Subcutaneous adipose tissue (tissue), 4 donors: ENCODE measurements around the gene MEF2A. TPM values are rescaled to one million over a fixed set of nuclear protein-coding genes. Genes with fewer than 3 reads are reported as not detected.

Source experiments
- total RNA-seq, 4 donors: library from RNA; depleted of rRNA; stranded (reverse); fragments of >200 nt; gene quantifications; one replicate each; pipeline ENCODE4 v1.1.0, GENCODE V29; 2016
- TF ChIP-seq, protein P1 (sequence below): fragments of 450-650 bp; IDR thresholded peaks from one replicate; pipeline ENCODE4 v1.5.1; 2016; ENCODE audit warnings: low read depth, mild to moderate bottlenecking, control low read depth, antibody characterized with exemption, moderate library complexity

MEF2A gene
- total RNA-seq, 4 donors from 2014 or later: 58.6 to 103 (median 71.0) TPM

DNA sequence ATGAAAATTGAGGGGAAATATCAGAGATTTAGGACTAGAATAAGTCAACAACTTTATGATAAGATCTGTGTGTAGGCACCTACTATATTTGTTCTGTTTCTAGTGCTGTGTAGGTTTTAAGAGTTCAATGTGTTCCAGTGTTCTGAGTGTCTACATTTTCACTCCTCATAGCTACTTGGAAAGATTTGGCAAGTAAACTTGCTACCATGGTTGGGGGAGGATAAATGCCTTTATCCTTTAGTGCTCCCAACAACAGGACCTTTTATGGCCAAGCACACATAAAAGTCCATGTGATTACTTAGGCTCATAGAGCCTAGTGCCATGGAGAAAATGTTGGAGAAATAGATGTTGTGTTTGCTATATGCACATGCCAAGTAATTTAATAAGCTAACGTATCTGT lies 103.5 kb downstream of the MEF2A start:
- TF ChIP-seq, protein P1, sequence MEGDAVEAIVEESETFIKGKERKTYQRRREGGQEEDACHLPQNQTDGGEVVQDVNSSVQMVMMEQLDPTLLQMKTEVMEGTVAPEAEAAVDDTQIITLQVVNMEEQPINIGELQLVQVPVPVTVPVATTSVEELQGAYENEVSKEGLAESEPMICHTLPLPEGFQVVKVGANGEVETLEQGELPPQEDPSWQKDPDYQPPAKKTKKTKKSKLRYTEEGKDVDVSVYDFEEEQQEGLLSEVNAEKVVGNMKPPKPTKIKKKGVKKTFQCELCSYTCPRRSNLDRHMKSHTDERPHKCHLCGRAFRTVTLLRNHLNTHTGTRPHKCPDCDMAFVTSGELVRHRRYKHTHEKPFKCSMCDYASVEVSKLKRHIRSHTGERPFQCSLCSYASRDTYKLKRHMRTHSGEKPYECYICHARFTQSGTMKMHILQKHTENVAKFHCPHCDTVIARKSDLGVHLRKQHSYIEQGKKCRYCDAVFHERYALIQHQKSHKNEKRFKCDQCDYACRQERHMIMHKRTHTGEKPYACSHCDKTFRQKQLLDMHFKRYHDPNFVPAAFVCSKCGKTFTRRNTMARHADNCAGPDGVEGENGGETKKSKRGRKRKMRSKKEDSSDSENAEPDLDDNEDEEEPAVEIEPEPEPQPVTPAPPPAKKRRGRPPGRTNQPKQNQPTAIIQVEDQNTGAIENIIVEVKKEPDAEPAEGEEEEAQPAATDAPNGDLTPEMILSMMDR: no peak

- TF ChIP-seq, protein P1: no peak
These were observed 106.3 kb downstream of the MEF2A start for GRCh38 chr15:99671926-99672635.

GRCh38 chr15:99673111-99673510 lies 107.3 kb downstream of the MEF2A start:
- TF ChIP-seq, protein P1: no peak

DNA sequence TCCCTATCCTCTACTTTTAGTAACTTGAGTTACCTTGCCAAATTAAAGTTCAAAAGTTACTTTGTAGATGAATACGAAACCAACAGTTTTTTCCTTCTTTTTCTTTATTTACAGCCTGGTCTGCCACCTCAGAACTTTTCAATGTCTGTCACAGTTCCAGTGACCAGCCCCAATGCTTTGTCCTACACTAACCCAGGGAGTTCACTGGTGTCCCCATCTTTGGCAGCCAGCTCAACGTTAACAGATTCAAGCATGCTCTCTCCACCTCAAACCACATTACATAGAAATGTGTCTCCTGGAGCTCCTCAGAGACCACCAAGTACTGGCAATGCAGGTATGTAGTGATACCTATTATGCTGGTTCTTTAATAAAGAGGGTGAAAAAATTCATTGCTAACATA lies 108.5 kb downstream of the MEF2A start:
- TF ChIP-seq, protein P1: no peak

GRCh38 chr15:99677540-99678134 lies 111.9 kb downstream of the MEF2A start:
- TF ChIP-seq, protein P1: no peak

DNA sequence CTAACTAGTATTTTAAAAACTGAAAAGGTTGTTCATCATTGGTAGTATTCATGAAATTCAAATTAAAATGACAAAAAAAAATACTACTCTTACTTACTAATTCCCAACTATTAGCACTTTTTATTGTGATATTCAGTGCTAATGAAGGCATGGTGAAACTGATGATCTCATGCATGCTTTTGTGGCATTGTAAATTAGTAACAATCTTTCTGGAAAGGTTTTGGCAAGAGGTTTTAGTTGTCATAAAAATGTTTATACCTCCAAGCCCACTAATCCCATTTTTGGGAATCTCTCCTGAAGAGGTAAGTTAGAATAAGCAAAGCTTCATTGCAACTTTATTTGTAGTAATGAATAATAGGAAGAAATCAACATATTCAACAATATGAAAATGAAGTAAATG lies 114.5 kb downstream of the MEF2A start:
- TF ChIP-seq, protein P1: no peak

DNA sequence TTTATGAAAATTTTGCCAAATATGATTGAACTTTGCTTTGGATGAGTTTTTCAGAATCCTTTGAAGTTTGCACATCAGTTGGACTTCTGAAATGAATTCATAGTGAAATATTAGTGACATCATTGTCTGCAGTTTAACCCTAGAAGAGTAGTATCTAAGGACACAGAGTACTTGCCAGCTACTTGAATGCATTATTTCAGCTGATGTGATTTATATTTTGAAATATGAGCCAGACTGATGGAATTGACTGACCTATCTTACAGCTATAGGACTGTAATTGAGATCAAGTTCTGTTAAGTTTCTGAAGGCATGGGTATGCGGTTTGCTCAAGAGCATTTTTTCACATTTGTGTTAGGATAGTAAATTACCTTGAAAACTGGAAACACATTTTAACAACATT lies 116.2 kb downstream of the MEF2A start:
- TF ChIP-seq, protein P1: no peak
